ENCODE results near the gene SCAMP1. TPM values are rescaled to one million over a fixed set of nuclear protein-coding genes. Genes with fewer than 3 reads are reported as not detected.

SCAMP1 gene
- total RNA-seq, 2 experiments from 2014 or later: 13.6 to 14.8 TPM

GRCh38 chr5:78526049-78526525 lies 165.7 kb downstream of the SCAMP1 start:
- DNase-seq: no peak

GRCh38 chr5:78527054-78527859 lies 166.8 kb downstream of the SCAMP1 start:
- POLR2A ChIA-PET: no interaction called here
- no peak for TF ChIP-seq CTCF (IDR thresholded peaks at IDR 0.05)
- no peak for DNase-seq
- no peak overlapping the region for H3K27ac Mint-ChIP-seq
- intact Hi-C loops (cut with micrococcal nuclease): no loop called here
- no peaks in the 10 kb centered on the region for H3K36me3 Mint-ChIP-seq (ENCODE audit: low read depth)
- H3K4me3 Mint-ChIP-seq: no peak overlapping the region
- no peaks in the 10 kb centered on the region for H3K4me1 Mint-ChIP-seq (ENCODE audit: low read depth)
- H3K9me3 Mint-ChIP-seq: no peaks in the 10 kb centered on the region
- CTCF ChIA-PET: interaction anchor here (0.9 to 1.0 kb wide), 3 partner anchors 10 to 59 kb away, joined by 3 to 4 read pairs (median 4); no protein-coding TSS in a partner anchor
- H3K27me3 Mint-ChIP-seq: no peaks in the 10 kb centered on the region
- no peak for ATAC-seq

More at GRCh38 chr5:78526049-78526525, 165.7 kb downstream of the SCAMP1 start:
- no peak overlapping the region for H3K27ac Mint-ChIP-seq
- no peaks in the 10 kb centered on the region for H3K36me3 Mint-ChIP-seq (ENCODE audit: low read depth)
- no peaks in the 10 kb centered on the region for H3K27me3 Mint-ChIP-seq
- TF ChIP-seq CTCF (IDR thresholded peaks at IDR 0.05): no peak
- ATAC-seq: no peak
- no peak overlapping the region for H3K4me3 Mint-ChIP-seq
- no peaks in the 10 kb centered on the region for H3K9me3 Mint-ChIP-seq
- ChIA-PET CTCF (interaction anchor here (1.2 kb wide), 1 partner anchor 9 kb away, joined by 3 read pairs; no protein-coding TSS in a partner anchor), POLR2A (no interaction called here)
- intact Hi-C loops (cut with micrococcal nuclease): no loop called here
- H3K4me1 Mint-ChIP-seq (ENCODE audit: low read depth): no peaks in the 10 kb centered on the region

- Mint-ChIP-seq H3K9me3 (no peaks in the 10 kb centered on the region), H3K4me1 (ENCODE audit: low read depth) (no peaks in the 10 kb centered on the region), H3K27me3 (no peaks in the 10 kb centered on the region), H3K36me3 (ENCODE audit: low read depth) (no peaks in the 10 kb centered on the region), H3K27ac (no peak overlapping the region), H3K4me3 (no peak overlapping the region)
- CTCF ChIA-PET: interaction anchor here (0.9 kb wide), 2 partner anchors 9 to 26 kb away, joined by 3 to 4 read pairs; no protein-coding TSS in a partner anchor
- ATAC-seq (no peak), DNase-seq (no peak)
- TF ChIP-seq CTCF (IDR thresholded peaks at IDR 0.05): no peak
- intact Hi-C loops (cut with micrococcal nuclease): no loop called here
- POLR2A ChIA-PET: interaction anchor here (0.6 kb wide), 1 partner anchor 439 kb away, joined by 3 read pairs; no protein-coding TSS in a partner anchor
Observed at GRCh38 chr5:78527925-78528324, 167.5 kb downstream of the SCAMP1 start.

Other genes starting within 250 kb of the SCAMP1 start
- gene AP3B1, start 65.9 kb upstream of the SCAMP1 start, total RNA-seq: 10 to 100 TPM; 33.0 to 34.4 TPM

Measured in activated CD8-positive, alpha-beta T cell treated with anti-CD3 and anti-CD28 coated beads for 36 hours (primary cell).